Left ventricle myocardium inferior (tissue), 1 donor: ENCODE measurements around the gene VAV2. TPM values are rescaled to one million over a fixed set of nuclear protein-coding genes. Genes with fewer than 3 reads are reported as not detected.

Experiments
- DNase-seq: peaks from one replicate; pipeline ENCODE4 v3.0.0-alpha.2; 2020
- H3K27ac ChIP-seq: fragments of 200-600 bp; replicated peaks from 2 replicates; pipeline ENCODE4 v1.8.0; 2021
- H3K27me3 ChIP-seq: fragments of 200-600 bp; 2 replicates; pipeline ENCODE4 v1.8.0; 2021; ENCODE audit warnings: low read depth
- H3K36me3 ChIP-seq: fragments of 200-600 bp; 2 replicates; pipeline ENCODE4 v1.8.0; 2021
- H3K4me1 ChIP-seq: fragments of 200-600 bp; 2 replicates; pipeline ENCODE4 v1.8.0; 2021
- H3K4me3 ChIP-seq: fragments of 200-600 bp; 2 replicates; pipeline ENCODE4 v1.8.0; 2021; ENCODE audit warnings: mild to moderate bottlenecking, moderate library complexity
- H3K9me3 ChIP-seq: fragments of 200-600 bp; replicated peaks from 2 replicates; pipeline ENCODE4 v1.8.0; 2021
- CTCF ChIP-seq: fragments of 200-600 bp; IDR thresholded peaks from 2 replicates; pipeline ENCODE4 v1.8.0; 2021; ENCODE audit warnings: antibody characterized with exemption, mild to moderate bottlenecking, borderline replicate concordance
- intact Hi-C: fragments of 100-400 bp; cut with micrococcal nuclease; formaldehyde crosslinking; loops from one replicate; pipeline ENCODE4 v1.11.0; 2022
- total RNA-seq: library from RNA; stranded (reverse); fragmentation: NEBNext Ultra II Directional; extraction: Animal tissue kit (Norgen Biotek cat#: 25700); gene quantifications from one replicate; pipeline ENCODE4 v1.2.1, GENCODE V29; 2021
- donor health status: DM: no; HTN: yes; CAD: no; lungs with severe emphysema.

VAV2 gene
- total RNA-seq, 1 donor from 2014 or later, result 4.1 TPM

DNA sequence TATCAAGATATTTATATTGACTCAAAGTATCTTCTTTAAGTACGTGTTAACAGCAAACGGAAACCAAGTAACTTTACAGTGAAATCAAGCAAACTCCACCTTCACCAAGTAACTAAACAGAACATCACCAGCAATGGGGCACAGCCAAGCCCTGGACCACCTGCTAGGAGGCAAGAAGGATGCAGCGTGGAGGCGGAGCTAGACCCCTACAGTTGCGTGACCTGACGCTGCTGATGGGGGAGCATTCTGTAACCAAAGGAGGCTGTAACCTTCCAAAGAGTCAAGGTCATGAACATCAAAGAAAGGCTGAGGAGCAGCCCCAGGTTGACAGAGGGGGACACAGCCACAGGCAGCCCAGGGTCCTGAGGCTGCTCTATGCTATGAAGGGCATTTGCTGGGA lies 6.1 kb downstream of the VAV2 start:
- H3K27ac ChIP-seq, result no peak overlapping the region
- intact Hi-C loops, result no loop called here
- no peaks in the 10 kb centered on the region for H3K36me3 ChIP-seq
- no peaks in the 10 kb centered on the region for H3K27me3 ChIP-seq
- H3K9me3 ChIP-seq, result no peaks in the 10 kb centered on the region
- peaks cover 14% of the 10 kb centered on the region for H3K4me1 ChIP-seq
- H3K4me3 ChIP-seq, result no peak overlapping the region
- no peak for TF ChIP-seq CTCF
- peak; percentile 9 for DNase-seq

GRCh38 chr9:133982971-133983720 lies 9.0 kb downstream of the VAV2 start:
- TF ChIP-seq CTCF, result no peak
- Histone ChIP-seq H3K27me3 (no peaks in the 10 kb centered on the region), H3K27ac (no peak overlapping the region), H3K36me3 (no peaks in the 10 kb centered on the region), H3K4me1 (peaks cover 31% of the 10 kb centered on the region), H3K4me3 (no peak overlapping the region), H3K9me3 (no peaks in the 10 kb centered on the region)
- intact Hi-C loops, result no loop called here
- DNase-seq, result peak; percentile 9

- intact Hi-C loops, result no loop called here
- Histone ChIP-seq H3K36me3 (no peaks in the 10 kb centered on the region), H3K4me3 (no peak overlapping the region), H3K9me3 (no peaks in the 10 kb centered on the region), H3K27me3 (no peaks in the 10 kb centered on the region), H3K27ac (no peak overlapping the region), H3K4me1 (peaks cover 31% of the 10 kb centered on the region)
- peak; percentile 19 for DNase-seq
- TF ChIP-seq CTCF, result no peak
Observed at GRCh38 chr9:133981958-133982681, 10.0 kb downstream of the VAV2 start.

GRCh38 chr9:133981589-133981957 lies 10.6 kb downstream of the VAV2 start:
- Histone ChIP-seq H3K4me3 (no peak overlapping the region), H3K4me1 (peaks cover 31% of the 10 kb centered on the region), H3K36me3 (no peaks in the 10 kb centered on the region), H3K27ac (no peak overlapping the region), H3K27me3 (no peaks in the 10 kb centered on the region), H3K9me3 (no peaks in the 10 kb centered on the region)
- TF ChIP-seq CTCF, result no peak
- peak; percentile 2 for DNase-seq
- intact Hi-C loops, result no loop called here

- intact Hi-C loops, result no loop called here
- DNase-seq, result peak; percentile 2
- TF ChIP-seq CTCF, result no peak
Observed at GRCh38 chr9:133980864-133981588, 11.1 kb downstream of the VAV2 start.

More at GRCh38 chr9:133980864-133981588, 11.1 kb downstream of the VAV2 start:
- H3K4me1 ChIP-seq, result peaks cover 31% of the 10 kb centered on the region
- no peak overlapping the region for H3K27ac ChIP-seq
- no peaks in the 10 kb centered on the region for H3K36me3 ChIP-seq
- H3K9me3 ChIP-seq, result no peaks in the 10 kb centered on the region
- no peak overlapping the region for H3K4me3 ChIP-seq
- H3K27me3 ChIP-seq, result no peaks in the 10 kb centered on the region
